Pancreas (tissue), 10 donors: ENCODE data around the gene NXPH4. TPM values are rescaled to one million over a fixed set of nuclear protein-coding genes. Genes with fewer than 3 reads are reported as not detected.
A peak's percentile ranks its signal among the peaks of the same experiment; 100 is the strongest.

Experiments
- ATAC-seq, 4 donors: fragments of 200-7000 bp; cut with Tn5 transposase; one replicate each; pipeline versions ENCODE4 v1.8.0 to v1.9.1; 2020; ENCODE audit warnings: mild to moderate bottlenecking in 4 of 4, moderate library complexity in 4 of 4
- DNase-seq, 6 donors: peaks; one replicate each; pipeline ENCODE4 v3.0.0-alpha.2; 2020
- FAIRE-seq: peaks from 2 replicates; lab custom pipeline; 2012; peaks lifted over from hg19 to GRCh38; lab: Jason Lieb, UNC
- H3K27ac ChIP-seq, 4 donors: fragments of 200-600 bp; sonication (generic); 1 replicate in 3 of 4; 2 replicates in 1 of 4; pipeline versions ENCODE4 v1.5.0 to v1.8.0; 2020
- H3K27me3 ChIP-seq, 4 donors: fragments of 200-600 bp; one replicate each; pipeline ENCODE4 v1.8.0; 2021
- H3K36me3 ChIP-seq, 3 donors: fragments of 200-600 bp; sonication (generic) in 1 of 3; one replicate each; pipeline versions ENCODE4 v1.5.0 to v1.8.0; 2020 to 2021
- H3K4me1 ChIP-seq, 3 donors: fragments of 200-600 bp; one replicate each; pipeline ENCODE4 v1.8.0; 2021
- H3K4me3 ChIP-seq, 4 donors: fragments of 200-600 bp; sonication (generic) in 2 of 4; one replicate each; pipeline versions ENCODE4 v1.5.0 to v1.8.0; 2020 to 2021
- H3K9me3 ChIP-seq, 4 donors: fragments of 200-600 bp; one replicate each; pipeline ENCODE4 v1.8.0; 2021
- WGBS, 2 donors: extraction: QIAGEN DNeasy Blood & Tissue Kit; methylation state at CpG; one replicate each; pipeline ENCODE4 v1.1.7; 2013; 5-methylcytosine and 5-hydroxymethylcytosine counted together
- intact Hi-C, 3 donors: fragments of 100-400 bp; cut with DNase I; formaldehyde crosslinking; loops; one replicate each; pipeline versions ENCODE4 v1.11.1 to v1.14.2; 2022
- polyA plus RNA-seq, 2 donors: library from polyadenylated mRNA; stranded (reverse); fragments of 200-250 nt; gene quantifications; one replicate each; pipeline ENCODE4 v1.2.3, GENCODE V29; 2013
- total RNA-seq, 6 donors: library from RNA; stranded (reverse); fragmentation: NEBNext Ultra II Directional in 4 of 6; extraction: Animal tissue kit (Norgen Biotek cat#: 25700) in 4 of 6; gene quantifications; one replicate each; pipeline versions ENCODE4 v1.2.1 to v1.2.4, GENCODE V29; 2021 to 2023
- TF ChIP-seq, protein P1 (sequence below), 4 donors: fragments of 200-600 bp; sonication (generic) in 3 of 4; IDR thresholded peaks; one replicate each; pipeline versions ENCODE4 v1.5.0 to v1.8.0; 2021; ENCODE audit warnings: antibody characterized with exemption in 4 of 4
- donor health status: healthy with polysubstance abuse.
- donor health status: DM: no; HTN: no; CAD: no; lungs with moderate emphysema.
- donor health status: DM: no; HTN: no; CAD: no.
- donor health status: control.
- donor health status: control.
- donor health status: Bipolar disorder and iron deficiency.
- donor health status: DM: yes; HTN: yes; CAD: no.
- donor health status: DM: no; HTN: no; CAD: no.
- donor health status: DM: no; HTN: no; CAD: no.
- donor health status: DM: yes; HTN: yes; CAD: no.

NXPH4 gene
- total and polyA plus RNA-seq, 8 donors: 0.28 to 3.3 (median 0.79) TPM

- Histone ChIP-seq H3K4me1 (no peaks in the 10 kb centered on the region), H3K4me3 (no peak overlapping the region), H3K36me3 (no peaks in the 10 kb centered on the region), H3K27me3 (peaks cover 0 to 6% (median 0%) of the 10 kb centered on the region in 4 donors), H3K27ac (no peak overlapping the region), H3K9me3 (no peaks in the 10 kb centered on the region)
- intact Hi-C loops: no loop called here
- no peak for FAIRE-seq
- TF ChIP-seq, protein P1, sequence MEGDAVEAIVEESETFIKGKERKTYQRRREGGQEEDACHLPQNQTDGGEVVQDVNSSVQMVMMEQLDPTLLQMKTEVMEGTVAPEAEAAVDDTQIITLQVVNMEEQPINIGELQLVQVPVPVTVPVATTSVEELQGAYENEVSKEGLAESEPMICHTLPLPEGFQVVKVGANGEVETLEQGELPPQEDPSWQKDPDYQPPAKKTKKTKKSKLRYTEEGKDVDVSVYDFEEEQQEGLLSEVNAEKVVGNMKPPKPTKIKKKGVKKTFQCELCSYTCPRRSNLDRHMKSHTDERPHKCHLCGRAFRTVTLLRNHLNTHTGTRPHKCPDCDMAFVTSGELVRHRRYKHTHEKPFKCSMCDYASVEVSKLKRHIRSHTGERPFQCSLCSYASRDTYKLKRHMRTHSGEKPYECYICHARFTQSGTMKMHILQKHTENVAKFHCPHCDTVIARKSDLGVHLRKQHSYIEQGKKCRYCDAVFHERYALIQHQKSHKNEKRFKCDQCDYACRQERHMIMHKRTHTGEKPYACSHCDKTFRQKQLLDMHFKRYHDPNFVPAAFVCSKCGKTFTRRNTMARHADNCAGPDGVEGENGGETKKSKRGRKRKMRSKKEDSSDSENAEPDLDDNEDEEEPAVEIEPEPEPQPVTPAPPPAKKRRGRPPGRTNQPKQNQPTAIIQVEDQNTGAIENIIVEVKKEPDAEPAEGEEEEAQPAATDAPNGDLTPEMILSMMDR (IDR thresholded peaks at IDR 0.05): peak; percentile 46 to 58 (median 54)
- ATAC-seq: peak; percentile 53 to 70 (median 63)
- peak in 3 of 6 donors; percentile 55 to 85 (median 77) for DNase-seq
- WGBS, 2 donors: 20 to 26% methylated on average over 47 to 61 of the region's 61 CpGs
Measured at GRCh38 chr12:57224973-57225679, 8.5 kb downstream of the NXPH4 start.

- WGBS, 2 donors: 60 to 61% methylated on average over 18 of the region's 18 CpGs
- TF ChIP-seq, protein P1 (IDR thresholded peaks at IDR 0.05): no peak
- Histone ChIP-seq H3K27ac (no peak overlapping the region), H3K36me3 (no peaks in the 10 kb centered on the region), H3K4me1 (peaks cover 0 to 6% (median 3%) of the 10 kb centered on the region in 3 donors), H3K4me3 (no peak overlapping the region), H3K27me3 (peaks cover 0 to 6% (median 0%) of the 10 kb centered on the region in 4 donors), H3K9me3 (no peaks in the 10 kb centered on the region)
- intact Hi-C loops: no loop called here
- FAIRE-seq (no peak), ATAC-seq (no peak), DNase-seq (peak in 1 of 6 donors; percentile 60)
Measured at GRCh38 chr12:57225680-57226210, 9.2 kb downstream of the NXPH4 start.

- ATAC-seq (no peak), DNase-seq (no peak), FAIRE-seq (no peak)
- H3K36me3 ChIP-seq: peaks cover 0 to 2% (median 0%) of the 10 kb centered on the region in 3 donors
- intact Hi-C loops: no loop called here
- no peak overlapping the region for H3K27ac ChIP-seq
- TF ChIP-seq, protein P1 (IDR thresholded peaks at IDR 0.05): no peak
- no peaks in the 10 kb centered on the region for H3K9me3 ChIP-seq
- peaks cover 0 to 13% (median 8%) of the 10 kb centered on the region in 3 donors for H3K4me1 ChIP-seq
- no peaks in the 10 kb centered on the region for H3K27me3 ChIP-seq
- WGBS, 2 donors: 29 to 32% methylated on average over 30 to 35 of the region's 35 CpGs
- H3K4me3 ChIP-seq: peak overlapping the region in 1 of 4 donors; percentile 7
Measured at GRCh38 chr12:57226588-57227314, 10.2 kb downstream of the NXPH4 start.

- intact Hi-C loops: no loop called here
- no peaks in the 10 kb centered on the region for H3K27me3 ChIP-seq
Measured at GRCh38 chr12:57227315-57228115, 10.9 kb downstream of the NXPH4 start.

More at GRCh38 chr12:57227315-57228115, 10.9 kb downstream of the NXPH4 start:
- TF ChIP-seq, protein P1 (IDR thresholded peaks at IDR 0.05): no peak
- ATAC-seq (no peak), FAIRE-seq (no peak), DNase-seq (no peak)
- H3K9me3 ChIP-seq: no peaks in the 10 kb centered on the region
- H3K36me3 ChIP-seq: peaks cover 0 to 10% (median 0%) of the 10 kb centered on the region in 3 donors
- H3K4me3 ChIP-seq: peak overlapping the region in 1 of 4 donors; percentile 7
- peaks cover 0 to 13% (median 8%) of the 10 kb centered on the region in 3 donors for H3K4me1 ChIP-seq
- no peak overlapping the region for H3K27ac ChIP-seq
- WGBS, 2 donors: 66 to 75% methylated on average over 7 to 8 of the region's 8 CpGs
